NCI-H82 (cell line): ENCODE results near the gene MZF1.
"Not testable (repeated sequence)": the region's sequence is repeated elsewhere in the genome, so short reads cannot be mapped to it uniquely, and the experiment has no call there.

ENCODE experiments used
- DNase-seq: peaks from one replicate; lab custom pipeline; 2025; lab: John Stamatoyannopoulos, UW

MZF1 gene

DNA sequence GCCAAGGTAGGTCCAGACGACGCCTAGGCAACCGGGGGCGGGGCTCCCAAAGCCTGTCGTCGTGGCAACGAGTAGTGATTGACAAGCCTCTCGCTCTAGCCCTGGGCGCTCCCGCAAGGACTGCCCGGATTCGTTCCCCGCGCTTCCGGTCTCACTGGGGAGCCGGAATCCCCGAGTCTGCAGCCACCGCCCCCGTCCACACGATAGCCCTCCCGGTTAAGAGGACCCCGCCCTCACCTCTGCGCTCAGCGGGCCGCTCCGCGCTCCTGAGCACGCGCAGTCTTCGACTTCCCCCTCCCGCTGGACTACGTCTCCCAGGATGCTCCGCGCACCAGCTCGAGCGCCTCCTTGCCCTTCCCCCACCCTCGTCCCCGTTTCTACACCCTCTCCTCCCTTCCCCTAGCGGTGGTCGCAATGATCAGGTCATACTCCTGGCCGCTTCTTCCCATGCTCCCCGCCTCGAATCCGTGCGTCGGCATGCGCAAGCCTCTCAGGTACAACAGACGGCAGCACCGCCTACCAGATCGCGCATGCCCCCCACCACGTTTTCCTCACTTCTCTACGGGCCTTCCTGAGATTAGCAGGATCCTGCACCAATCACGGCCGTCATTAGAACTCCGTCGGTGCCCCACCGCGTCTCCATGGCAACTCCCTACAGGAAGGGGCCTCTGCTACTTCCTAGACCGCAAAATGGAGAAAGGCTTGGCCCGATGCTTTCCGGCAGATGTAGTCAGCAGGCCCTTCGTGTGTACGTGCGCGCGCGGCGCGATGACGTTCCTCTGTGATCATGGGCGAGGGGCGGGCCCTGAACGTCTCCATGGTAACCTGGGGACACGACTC is at the start of gene MZF1:
Gene MZF1 (minus strand): TSS at position 518 of the 840 bp plus-strand sequence. CDS start 1,946 bp downstream, outside the sequence.
- DNase-seq, result no peak

DNA sequence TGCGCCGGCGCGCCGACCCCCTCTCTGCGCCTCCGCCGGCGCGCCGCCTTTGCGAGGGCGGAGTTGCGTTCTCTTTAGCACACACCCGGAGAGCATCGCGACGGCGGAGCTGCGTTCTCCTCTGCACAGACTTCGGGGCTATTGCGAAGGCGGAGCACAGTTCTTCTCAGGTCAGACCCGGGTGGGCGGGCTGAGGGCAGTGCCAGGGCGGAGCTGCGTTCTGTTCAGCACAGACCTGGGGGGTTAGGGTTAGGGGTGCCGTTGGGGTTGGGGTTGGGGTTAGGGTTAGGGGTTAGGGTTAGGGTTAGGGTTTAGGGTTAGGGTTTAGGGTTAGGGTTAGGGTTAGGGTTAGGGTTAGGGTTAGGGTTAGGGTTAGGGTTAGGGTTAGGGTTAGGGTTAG is 34.1 kb upstream of the MZF1 start:
- DNase-seq, result not testable (repeated sequence)

DNA sequence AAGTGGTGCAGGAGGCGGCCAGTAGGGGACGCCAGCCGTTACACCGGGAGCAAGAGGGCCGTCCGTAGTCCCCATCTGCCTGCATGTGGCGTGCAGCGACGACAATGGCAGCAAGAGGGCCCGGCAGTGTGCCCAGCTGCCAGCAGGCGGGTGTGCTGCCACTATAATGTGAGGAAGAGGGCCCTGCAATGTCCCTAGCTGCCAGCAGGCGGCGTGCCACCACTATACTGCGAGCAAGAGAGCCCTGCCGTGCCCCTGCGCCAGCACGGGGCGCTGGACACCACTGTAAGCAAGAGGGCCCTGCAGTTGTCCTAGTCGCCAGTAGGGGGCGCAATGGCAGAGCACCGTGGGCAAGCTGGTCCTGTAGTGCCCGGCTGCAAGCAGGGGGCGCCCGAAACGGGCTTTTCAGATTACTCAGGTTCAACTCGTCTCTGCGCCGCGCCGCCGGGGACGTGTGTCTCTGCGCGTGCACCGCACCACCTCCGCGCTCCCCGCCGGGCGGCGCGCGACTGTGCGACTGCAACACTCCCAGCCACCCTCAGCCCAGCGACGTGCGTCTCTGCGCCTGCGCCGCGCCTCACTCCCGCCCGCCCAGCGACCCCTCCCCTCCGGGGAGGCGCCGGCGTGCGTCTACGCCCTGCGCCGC is 33.2 kb upstream of the MZF1 start:
- not testable (repeated sequence) for DNase-seq

DNA sequence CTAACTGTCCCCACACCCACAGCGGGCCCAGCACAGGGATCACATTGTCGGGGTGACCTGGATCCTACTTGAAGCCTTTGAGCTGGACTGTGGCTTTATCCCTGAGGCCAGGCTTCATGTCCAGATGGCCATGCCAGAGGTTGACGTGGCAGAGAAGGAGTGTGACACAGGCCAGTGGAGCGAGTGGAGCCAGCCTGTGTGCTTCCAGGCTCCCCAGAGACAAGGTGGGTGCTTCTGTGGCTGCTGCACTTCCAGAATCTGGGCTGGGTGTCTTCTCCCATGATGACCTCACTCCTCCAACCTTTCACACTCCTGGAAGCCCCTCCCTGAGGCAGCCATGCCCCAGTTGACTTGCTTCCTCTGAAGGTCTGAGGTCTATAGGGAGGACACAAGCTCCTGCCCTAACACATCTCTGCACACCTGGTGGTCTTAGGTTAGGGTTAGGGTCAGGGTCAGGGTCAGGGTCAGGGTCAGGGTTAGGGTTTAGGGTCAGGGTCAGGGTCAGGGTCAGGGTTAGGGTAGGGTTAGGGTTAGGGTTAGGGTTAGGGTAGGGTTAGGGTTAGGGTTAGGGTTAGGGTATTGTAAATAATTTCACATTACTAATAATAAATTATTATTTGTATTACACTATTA is 13.1 kb upstream of the MZF1 start:
- DNase-seq, result no peak

DNA sequence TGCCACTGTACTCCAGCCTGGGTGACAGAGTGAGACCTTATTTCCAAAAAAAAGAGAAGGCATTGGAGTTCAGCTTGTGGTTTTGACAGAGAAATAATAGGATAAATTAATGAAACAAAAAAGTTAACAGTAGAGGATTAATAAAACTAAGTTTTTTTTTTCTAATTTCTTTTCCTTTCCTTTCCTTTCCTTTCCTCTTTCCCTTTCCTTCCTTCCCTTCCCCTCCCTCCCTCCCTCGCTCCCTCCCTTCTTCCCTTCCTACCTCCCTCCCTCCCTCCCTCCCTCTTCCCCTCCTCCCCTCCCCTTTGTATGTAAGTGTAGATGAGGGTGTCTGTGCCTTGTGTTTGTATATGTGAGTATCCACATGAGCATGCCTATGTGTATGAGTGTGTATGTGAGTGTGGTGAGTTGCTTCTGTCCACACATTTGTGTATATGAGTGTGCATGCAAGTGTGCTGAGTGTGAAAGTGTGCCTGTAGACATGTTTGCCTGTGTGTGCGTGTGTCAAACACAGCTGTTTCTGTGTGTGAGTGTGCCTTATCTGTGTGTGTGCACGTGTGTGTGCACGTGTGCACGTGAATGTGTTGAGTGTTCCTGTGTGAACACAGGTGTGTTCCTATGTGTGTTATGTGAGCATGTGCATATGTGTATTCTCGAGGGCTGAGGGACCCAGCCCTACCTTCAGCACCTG is 12.5 kb upstream of the MZF1 start:
- no peak for DNase-seq

DNA sequence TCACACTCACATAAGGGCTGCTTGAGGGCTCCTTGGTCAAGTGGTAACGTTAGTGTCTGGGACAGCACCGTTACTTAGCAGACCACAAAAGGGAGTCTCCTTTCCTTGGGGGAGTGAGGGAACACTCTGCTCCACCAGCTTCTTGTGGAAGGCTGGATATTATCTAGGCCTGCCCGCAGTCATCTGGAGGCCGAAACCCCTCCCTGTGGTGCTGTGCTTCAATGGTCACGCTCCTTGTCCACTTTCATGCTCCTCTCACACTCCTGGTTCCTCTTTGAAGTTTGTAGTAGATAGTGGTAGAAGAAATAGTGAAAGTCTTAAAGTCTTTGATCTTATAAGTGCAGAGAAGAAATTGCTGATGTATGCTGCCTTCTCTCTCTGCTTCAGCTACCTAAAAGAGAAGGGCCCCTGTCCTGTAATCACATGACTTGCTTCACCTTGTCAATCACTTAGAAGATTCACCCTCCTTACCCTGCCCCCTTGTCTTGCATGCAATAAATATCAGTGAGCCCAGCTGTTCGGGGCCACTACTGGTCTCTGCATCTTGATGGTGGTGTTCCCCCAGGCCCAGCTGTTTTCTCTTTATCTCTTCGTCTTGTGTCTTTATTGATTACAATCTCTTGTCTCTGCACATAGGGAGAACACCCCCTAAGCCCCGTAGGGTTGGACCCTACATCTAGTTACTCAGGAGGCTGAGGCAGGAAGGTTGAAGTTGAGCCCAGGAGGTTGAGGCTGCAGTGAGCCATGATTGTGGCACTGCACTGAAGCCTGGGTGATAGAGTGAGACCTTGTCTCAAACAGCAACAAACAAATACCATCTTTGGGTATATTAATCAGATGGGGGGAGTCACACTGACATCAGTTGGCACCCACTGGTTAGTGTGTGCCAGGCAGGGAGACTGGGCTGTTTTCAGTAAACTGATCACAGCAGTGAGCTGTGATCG is 11.6 kb upstream of the MZF1 start:
- DNase-seq, result no peak

DNA sequence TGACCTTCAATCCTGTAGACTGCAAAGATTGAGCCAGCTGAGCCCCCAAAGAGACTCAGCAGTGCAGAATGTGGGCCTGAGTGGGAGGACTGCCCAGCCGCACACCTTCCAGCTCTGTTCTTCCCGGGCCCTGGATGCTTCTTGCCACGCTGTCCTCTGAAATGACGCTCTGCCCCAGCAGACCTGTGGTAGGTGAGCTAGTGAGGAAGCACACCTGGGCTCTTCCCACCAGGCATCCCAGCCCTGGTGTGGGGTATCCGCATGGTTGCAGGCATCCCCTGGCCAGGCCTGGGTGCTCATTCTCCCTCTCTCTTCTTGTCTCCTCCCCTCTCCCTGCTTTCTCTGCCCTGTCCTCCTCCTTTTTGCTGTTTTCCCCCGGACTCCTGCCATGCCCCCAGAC is 9.8 kb upstream of the MZF1 start:
- DNase-seq, result no peak

DNA sequence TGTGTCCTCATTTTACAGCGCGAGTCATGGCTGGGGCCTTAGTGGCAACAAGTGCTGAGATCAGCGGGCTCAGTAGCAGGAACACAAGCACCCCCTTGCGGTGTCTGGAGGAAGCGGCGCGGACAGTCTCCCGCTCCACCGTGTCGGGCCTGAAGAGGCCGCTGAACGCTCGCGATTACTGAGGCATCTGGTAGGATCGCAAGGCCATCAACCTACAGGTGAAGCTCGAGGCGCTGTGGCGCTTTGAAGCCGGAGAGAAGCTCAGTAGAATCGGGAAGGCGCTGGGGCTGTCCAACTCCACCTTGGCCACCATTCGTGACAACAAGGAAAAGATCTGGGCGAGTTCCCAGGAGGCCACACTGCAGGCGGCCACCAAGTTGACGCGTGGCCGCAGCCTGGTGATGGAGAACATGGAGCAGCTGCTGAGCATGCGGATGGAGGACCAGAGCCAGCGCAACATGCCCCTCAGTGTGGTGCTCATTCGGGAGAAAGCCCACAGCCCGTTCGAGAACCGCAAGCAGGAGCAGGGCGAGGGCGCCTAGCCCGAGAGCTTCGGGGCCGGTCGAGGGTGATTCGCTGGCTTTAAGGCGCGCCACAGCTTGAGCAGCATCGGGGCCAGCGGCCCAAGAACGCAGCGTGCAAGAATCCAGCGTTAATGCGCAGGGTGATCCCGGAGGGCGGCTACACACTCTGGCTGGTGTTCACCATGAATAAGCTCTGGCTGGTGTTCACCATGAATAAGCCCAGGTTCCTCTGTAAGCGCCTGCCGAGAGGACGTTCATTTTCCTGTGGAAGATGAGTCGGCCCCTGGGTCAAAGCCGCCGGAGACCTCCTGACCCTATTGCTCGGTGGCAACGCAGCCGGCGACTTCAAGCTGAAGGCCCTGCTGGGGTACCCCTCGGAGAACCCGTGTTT is 8.3 kb upstream of the MZF1 start:
- DNase-seq, result no peak

DNA sequence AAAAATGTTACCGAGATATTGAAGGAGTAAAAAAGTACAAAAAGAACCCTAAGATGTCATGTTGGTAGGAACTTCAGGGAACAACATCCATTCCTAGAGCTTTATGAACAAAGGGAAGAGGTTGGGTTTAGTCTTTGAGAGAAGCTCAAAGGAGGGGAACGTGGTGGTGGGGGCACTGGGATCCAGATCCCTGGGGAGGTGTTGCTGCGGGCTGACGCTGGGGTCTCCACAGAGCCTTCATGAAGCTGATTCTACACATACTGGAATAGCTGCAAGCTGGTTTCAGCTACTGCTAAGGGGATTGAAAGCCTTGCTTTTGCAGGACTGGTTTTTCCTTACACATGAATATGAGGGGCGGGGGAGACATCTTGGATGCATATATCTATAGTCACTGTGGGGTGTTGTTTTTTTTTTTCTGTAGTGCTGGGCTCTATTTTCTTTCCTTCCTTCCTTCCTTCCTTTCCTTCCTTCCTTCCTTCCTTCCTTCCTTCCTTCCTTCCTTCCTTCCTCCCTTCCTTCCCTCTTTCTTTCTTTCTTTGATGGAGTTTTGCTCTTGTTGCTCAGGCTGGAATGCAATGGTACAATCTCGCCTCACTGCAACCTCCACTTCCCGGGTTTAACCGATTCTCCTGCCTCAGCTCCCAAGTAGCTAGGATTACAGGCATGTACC is 6.5 kb upstream of the MZF1 start:
- no peak for DNase-seq

DNA sequence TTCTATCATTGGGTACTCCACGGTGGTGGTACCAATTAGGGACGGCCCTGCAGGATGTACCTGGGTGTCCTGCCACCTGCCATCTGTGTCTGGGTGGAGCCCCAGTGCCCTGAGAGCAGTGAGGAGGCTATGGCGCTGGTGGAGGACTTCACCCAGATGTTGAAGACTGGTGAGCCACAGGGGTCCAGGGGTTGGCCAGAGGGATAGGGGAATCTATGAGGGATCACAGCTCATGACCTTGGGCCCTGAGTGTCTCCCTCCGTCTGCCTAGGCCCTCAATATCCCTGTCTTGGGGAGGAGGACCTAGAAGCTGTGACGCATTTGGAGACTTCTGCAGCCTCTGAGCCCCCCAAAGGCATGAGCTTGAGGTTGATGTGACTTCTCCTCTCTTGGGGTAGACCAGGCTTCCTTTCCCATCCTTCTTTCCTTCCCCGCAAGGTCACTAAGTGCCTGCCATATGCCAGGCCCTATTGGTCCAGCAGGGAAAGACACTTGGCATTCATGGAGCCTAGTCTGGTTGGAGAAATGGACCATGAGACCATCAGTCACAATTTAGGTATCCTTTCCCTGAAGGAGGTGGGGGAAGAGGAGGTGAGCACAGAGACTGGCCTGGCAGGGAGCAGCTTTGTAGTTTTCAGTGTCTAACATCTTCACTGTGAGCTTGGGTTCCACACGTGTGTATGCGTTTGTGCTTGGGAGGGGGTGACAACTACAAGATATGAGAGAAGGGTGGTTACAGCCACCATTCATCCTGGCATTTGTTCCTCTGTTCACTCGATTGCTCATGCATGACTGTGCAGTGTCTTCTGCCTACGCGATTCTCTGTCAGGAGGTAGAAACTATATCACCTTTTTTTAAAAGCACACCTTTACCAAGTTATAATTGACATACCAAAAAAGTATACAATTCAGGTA is 5.1 kb upstream of the MZF1 start:
- no peak for DNase-seq

DNA sequence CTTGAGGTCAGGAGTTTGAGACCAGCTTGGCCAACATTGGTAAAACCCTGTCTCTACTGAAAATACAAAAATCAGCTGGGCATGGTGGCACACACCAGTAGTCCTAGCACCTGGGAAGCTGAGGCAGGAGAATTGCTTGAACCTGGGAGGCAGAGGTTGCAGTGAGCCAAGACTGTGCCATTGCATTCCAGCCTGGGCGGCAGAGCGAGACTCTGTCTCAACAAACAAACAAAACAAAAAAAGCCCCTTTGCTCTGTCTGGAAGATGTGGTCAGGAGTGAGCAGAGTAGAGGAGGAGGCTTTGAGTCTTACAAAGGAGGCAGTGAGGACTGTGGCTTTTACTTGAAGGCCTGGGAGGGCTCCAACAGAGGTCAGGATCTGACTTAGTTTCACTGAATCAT is 4.4 kb upstream of the MZF1 start:
- not testable (repeated sequence) for DNase-seq

DNA sequence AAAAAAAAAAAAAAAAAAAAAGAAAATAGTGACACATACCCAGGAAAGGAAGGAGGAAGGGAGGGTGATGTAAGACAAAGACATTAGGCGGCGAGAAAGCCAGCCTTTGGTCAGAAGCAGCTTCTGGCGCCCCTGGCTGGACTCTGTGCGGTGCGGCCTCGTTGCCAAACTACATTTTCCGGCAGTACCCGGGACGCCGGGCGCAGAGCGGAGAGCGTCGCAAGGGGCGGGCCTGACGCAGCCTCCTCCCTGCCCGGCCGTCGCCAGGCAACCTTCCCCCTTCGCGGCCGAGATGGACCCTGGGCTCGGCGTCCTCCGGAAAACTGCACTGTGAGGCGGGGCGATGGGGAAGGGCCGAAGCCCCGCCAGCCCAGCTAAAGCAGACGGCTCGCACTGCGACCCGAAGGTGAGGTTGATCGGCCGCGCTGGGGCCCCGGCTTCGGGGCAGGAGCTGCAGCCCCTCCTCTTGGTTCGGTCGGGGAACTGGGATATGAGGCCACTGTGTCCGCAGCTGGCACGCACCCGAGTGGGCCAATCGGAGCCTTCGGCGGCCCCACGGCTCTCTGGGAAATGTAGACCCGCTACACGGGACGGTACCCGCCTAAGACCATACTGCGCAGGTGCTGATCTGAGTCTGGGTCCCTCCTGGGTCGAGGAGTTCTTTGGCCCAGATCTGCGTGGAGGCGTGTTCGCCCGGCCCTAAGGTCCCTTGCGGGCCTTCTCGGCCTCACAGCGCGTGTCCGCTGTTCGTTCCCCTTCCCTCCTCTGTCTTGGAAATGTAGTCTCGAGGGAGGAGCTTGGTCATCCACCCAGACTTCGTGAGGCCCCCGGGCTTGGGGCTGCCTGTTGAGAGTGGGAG is 2.3 kb upstream of the MZF1 start:
- no peak for DNase-seq

DNA sequence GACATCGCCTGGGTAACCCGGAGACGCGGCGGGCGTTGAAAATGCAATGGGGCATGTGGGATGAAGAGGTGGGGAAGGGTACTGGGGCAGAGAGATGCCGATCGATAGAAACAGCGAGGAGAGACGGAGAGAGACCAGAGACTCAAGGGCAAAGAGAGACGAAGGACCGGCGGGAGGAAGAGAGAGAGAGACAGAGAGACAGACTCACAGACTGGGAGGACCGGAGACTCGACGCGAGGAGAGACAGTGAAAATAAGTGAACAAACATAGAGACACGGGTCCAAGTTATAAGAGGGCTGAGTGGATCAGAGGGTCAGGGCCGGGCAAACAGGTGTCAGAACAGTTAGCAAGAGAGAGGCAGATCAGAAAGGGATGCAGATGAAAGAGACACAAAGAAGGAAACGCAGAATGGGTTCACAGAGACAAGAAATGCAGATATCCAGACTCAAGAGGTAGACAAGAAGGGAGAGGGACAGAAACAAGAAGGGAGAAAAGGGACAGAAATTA is 576 bp upstream of the MZF1 start:
- no peak for DNase-seq

DNA sequence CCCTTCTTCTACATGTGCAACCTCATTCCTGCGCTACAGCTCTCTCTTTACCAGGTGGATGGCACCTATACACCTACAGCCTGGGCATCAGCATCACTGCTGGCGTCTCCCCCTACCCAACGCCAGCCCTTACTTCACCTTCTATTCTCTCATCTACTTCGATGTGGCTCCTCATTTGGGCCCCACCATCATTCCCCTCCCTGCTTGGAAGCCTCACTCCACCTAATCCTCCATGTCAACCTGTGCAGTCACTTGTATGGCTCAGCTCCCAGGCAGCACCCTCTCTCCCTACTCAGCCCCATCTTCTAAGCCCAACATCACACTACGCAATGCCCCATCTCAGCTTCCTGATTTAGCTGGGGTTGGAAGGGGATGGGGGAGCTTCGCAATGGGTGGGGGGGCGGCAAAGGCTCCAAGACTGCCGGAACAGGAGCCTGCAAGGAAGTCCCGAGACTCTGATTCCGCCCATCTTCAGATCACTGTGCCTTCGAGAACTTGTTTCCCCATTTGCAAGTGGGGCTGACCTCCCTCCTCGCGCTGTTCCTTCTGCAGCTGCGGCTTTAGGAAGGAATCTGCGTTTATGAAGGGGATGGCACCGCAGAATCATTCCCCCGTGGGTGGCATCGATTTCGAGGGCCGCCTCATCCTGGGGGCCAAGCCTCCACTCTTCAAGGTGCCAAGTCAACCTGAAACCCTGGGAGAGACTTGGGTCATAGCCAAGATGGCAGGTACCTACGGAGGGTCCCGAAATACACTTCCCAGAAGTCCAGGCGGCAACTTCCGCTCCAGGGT is 913 bp downstream of the MZF1 start:
- no peak for DNase-seq

DNA sequence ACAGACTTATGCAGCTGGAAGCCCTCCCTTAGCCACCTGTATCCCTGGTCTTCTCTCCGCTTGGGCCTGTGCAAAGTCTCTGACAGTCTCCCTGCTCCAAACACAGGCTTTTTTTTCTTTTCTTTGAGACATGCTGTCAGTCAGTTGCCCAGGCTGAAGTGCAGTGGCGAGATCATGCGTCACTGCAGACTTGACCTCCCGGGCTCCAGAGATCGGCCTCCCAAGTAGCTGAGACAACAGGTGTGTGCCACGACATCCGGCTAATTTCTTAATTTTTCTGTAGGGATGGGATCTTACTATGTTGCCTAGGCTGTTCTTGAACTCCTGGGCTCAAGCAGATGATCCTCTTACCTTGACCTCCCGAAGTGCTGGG is 1.6 kb downstream of the MZF1 start:
- no peak for DNase-seq

DNA sequence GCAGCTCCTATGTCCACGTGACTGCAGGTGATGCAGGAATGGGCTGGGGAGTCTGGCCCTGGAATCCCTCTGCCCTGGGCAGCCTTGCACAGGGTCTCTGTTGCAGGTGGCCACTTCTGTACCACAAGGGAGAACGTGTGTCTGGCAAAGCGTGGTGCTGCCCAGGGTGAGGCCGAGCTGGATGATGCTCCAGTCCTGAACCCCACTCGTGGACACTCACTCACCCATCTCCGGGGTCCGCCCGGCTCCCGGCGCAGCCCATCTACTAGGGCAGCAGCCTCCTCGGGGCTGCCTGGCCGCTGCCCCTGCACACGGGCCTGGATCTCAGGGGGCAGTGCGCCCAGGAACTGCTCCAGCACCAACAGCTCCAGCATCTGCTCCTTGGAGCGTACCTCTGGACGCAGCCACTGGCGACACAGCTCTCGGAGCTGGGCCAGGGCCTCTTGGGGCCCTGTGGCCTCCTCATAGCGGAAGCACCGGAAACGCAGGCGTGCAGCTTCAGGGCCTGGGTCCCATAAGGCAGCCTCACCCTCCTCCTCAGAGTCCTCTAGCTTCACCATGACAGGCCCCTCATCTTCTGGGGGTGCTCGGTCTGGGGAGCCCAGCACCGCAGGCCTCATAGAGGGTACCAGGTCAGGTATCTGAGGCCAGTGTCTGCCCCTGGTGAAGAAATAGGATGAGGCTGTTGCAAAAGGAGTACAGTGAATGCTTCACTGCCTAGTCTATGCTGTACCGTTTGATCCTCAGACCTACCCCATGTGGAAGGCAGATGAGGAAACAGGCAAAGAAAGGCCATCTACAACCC is 2.2 kb downstream of the MZF1 start:
- no peak for DNase-seq
